K562 (cell line): ENCODE measurements around the gene PLCL2. TPM values are rescaled to one million over a fixed set of nuclear protein-coding genes. Genes with fewer than 3 reads are reported as not detected.

Source experiments
- ATAC-seq: fragments of 200-7000 bp; cut with Tn5 transposase; 3 replicates; pipeline ENCODE4 v1.9.1; 2020; ENCODE audit warnings: moderate library complexity
- BruUV-seq: library from RNA; stranded (reverse); fragments of 400-500 nt; replicated peaks from 2 replicates; lab custom pipeline; 2021; lab: Mats Ljungman, UMichigan
- CTCF ChIA-PET: fragments of 300-600 bp; formaldehyde crosslinking; extraction: SDS; loops from one replicate; lab custom pipeline; 2021; ENCODE audit warnings: low intra/inter-chr PET ratio; lab: Yijun Ruan, JAX
- POLR2A ChIA-PET: fragments of 300-600, 350-650 bp; sonication (Branson Sonifier 250); formaldehyde crosslinking; extraction: SDS; loops from one replicate; lab custom pipeline; 2021; ENCODE audit warnings: antibody characterized with exemption, inconsistent platforms; lab: Yijun Ruan, JAX
- DNase-seq, 4 experiments: peaks; one replicate each; pipeline versions ENCODE4 v3.0.0 to v3.0.0-alpha.2; 2011 to 2018; ENCODE audit warnings: low spot score in 3 of 4, mixed read lengths in 3 of 4; ENCODE audit errors: extremely low read depth in 1 of 4
- FAIRE-seq: peaks from 2 replicates; lab custom pipeline; 2011; peaks lifted over from hg19 to GRCh38; lab: Jason Lieb, UNC
- H2AFZ ChIP-seq: 2 replicates; pipeline ENCODE4 v1.6.0; 2011; ENCODE audit warnings: low read depth, low read length, control low read depth, inconsistent platforms
- H3K27ac ChIP-seq: fragments of 200-600 bp; 3 replicates; pipeline ENCODE4 v1.8.0; 2011; ENCODE audit warnings: low read depth, mild to moderate bottlenecking, control low read depth, inconsistent platforms, low read length, moderate library complexity, mixed read lengths; ENCODE audit errors: extremely low read depth
- H3K27me3 ChIP-seq, 2 experiments: fragments of 300-600 bp in 1 of 2; 2 replicates in 1 of 2; 3 replicates in 1 of 2; pipeline versions ENCODE4 v1.6.0 to v1.8.0; 2011; ENCODE audit warnings: inconsistent platforms in 2 of 2, low read length in 2 of 2, mild to moderate bottlenecking in 1 of 2, mixed read lengths in 1 of 2, moderate library complexity in 1 of 2; ENCODE audit not compliant: control insufficient read depth in 2 of 2, insufficient read depth in 2 of 2
- H3K36me3 ChIP-seq: fragments of 300-600 bp; 3 replicates; pipeline ENCODE4 v1.8.0; 2011; ENCODE audit warnings: mild to moderate bottlenecking, low read length, inconsistent platforms; ENCODE audit not compliant: control insufficient read depth, insufficient read depth
- H3K4me1 ChIP-seq, 2 experiments: fragments of 200-600 bp in 1 of 2; replicated peaks in 1 of 2; 2 replicates in 1 of 2; 3 replicates in 1 of 2; pipeline versions ENCODE4 v1.5.1 to v1.8.0; 2011; ENCODE audit warnings: inconsistent platforms in 2 of 2, low read length in 2 of 2, mild to moderate bottlenecking in 1 of 2, mixed read lengths in 1 of 2, moderate library complexity in 1 of 2; ENCODE audit not compliant: control insufficient read depth in 2 of 2, insufficient read depth in 2 of 2
- H3K4me2 ChIP-seq: 2 replicates; pipeline ENCODE4 v1.6.1; 2011; ENCODE audit warnings: low read length, control low read depth, inconsistent platforms, mixed read lengths; ENCODE audit not compliant: insufficient read depth
- H3K4me3 ChIP-seq: fragments of 200-600 bp; sonication (generic), shearing (Covaris generic); 2 replicates; pipeline ENCODE4 v1.5.1; 2016; ENCODE audit warnings: control low read depth, inconsistent platforms
- H3K79me2 ChIP-seq: fragments of 200-600 bp; 3 replicates; pipeline ENCODE4 v1.8.0; 2011; ENCODE audit warnings: low read length, inconsistent platforms; ENCODE audit not compliant: control insufficient read depth, insufficient read depth
- H3K9ac ChIP-seq, 2 experiments: 2 replicates each; pipeline versions ENCODE4 v1.6.0 to v1.6.1; 2011; ENCODE audit warnings: low read depth in 2 of 2, low read length in 2 of 2, control low read depth in 1 of 2, inconsistent platforms in 1 of 2, mild to moderate bottlenecking in 1 of 2, mixed read lengths in 1 of 2; ENCODE audit not compliant: insufficient read depth in 1 of 2
- H3K9me1 ChIP-seq: one replicate; pipeline ENCODE4 v1.6.0; 2011; ENCODE audit warnings: inconsistent platforms, mild to moderate bottlenecking, low read length, moderate library complexity; ENCODE audit not compliant: control insufficient read depth, insufficient read depth
- H3K9me3 ChIP-seq: replicated peaks from 2 replicates; pipeline ENCODE4 v1.5.1; 2011; ENCODE audit warnings: low read depth, low read length, inconsistent platforms; ENCODE audit not compliant: control insufficient read depth, insufficient read depth
- H4K20me1 ChIP-seq: replicated peaks from 2 replicates; pipeline ENCODE4 v1.6.1; 2011; ENCODE audit warnings: low read length, inconsistent platforms, mixed read lengths; ENCODE audit not compliant: control insufficient read depth, insufficient read depth
- ATF1 ChIP-seq, 2 experiments: fragments of 450-650 bp in 1 of 2; IDR thresholded peaks; 2 replicates each; pipeline ENCODE4 v1.6.1; 2016; ENCODE audit warnings: missing compliant biosample characterization in 1 of 2, missing genetic modification characterization in 1 of 2
- CBX8 ChIP-seq: fragments of 200-600 bp; sonication (generic); IDR thresholded peaks from 2 replicates; pipeline ENCODE4 v1.6.1; 2012; ENCODE audit warnings: borderline replicate concordance, mixed run types, low read depth, mild to moderate bottlenecking, moderate library complexity, mixed read lengths, low read length, control low read depth, inconsistent platforms; ENCODE audit not compliant: poor library complexity, severe bottlenecking; ENCODE audit errors: extremely low read depth
- CLOCK ChIP-seq: fragments of 250-450 bp; sonication (Bioruptor Pico); IDR thresholded peaks from 2 replicates; pipeline ENCODE4 v1.4.0; 2020; ENCODE audit warnings: mild to moderate bottlenecking, moderate library complexity, borderline replicate concordance
- DACH1 ChIP-seq: fragments of 450-650 bp; IDR thresholded peaks from 2 replicates; pipeline ENCODE4 v1.6.1; 2018; ENCODE audit not compliant: partially characterized antibody
- HMG20B ChIP-seq: fragments of 250-450 bp; sonication (Bioruptor Pico); IDR thresholded peaks from 2 replicates; pipeline ENCODE4 v1.5.0; 2021; ENCODE audit warnings: mild to moderate bottlenecking
- OTX1 ChIP-seq: fragments of 450-650 bp; formaldehyde crosslinking; IDR thresholded peaks from 2 replicates; pipeline ENCODE4 v1.4.0; 2022; ENCODE audit warnings: mild to moderate bottlenecking
- U2AF1 ChIP-seq: fragments of 200-400 bp; formaldehyde crosslinking; optimal IDR thresholded peaks from 2 replicates; pipeline ENCODE3; 2017; ENCODE audit warnings: mild to moderate bottlenecking, low read depth, low read length, moderate library complexity
- USF1 ChIP-seq: sonication (generic); formaldehyde crosslinking; IDR thresholded peaks from 2 replicates; pipeline ENCODE4 v1.9.0; 2022; ENCODE audit warnings: mild to moderate bottlenecking, missing genetic modification reagents
- ZNF274 ChIP-seq: IDR thresholded peaks from 2 replicates; pipeline ENCODE4 v1.6.1; 2011; ENCODE audit warnings: low read depth, mild to moderate bottlenecking, low read length, moderate library complexity, borderline replicate concordance
- ZNF324 ChIP-seq: fragments of 250-450 bp; sonication (Bioruptor Pico); IDR thresholded peaks from 2 replicates; pipeline ENCODE4 v1.4.0; 2020; ENCODE audit warnings: mild to moderate bottlenecking
- ZNF408 ChIP-seq: fragments of 250-450 bp; sonication (Bioruptor Pico); IDR thresholded peaks from 2 replicates; pipeline ENCODE4 v1.4.0; 2020; ENCODE audit warnings: low read depth, mild to moderate bottlenecking, moderate library complexity
- ZNF639 ChIP-seq, 2 experiments: fragments of 200-800 bp in 1 of 2; sonication (Bioruptor generic) in 1 of 2; sonication (generic) in 1 of 2; formaldehyde crosslinking in 1 of 2; IDR thresholded peaks in 1 of 2; conservative IDR thresholded peaks in 1 of 2; 2 replicates each; pipeline versions ENCODE4 v1.5.0 to v1.6.1; 2016 to 2020; ENCODE audit warnings: missing compliant biosample characterization in 1 of 2, missing genetic modification characterization in 1 of 2, missing genetic modification reagents in 1 of 2
- WGBS: fragments of 100-300 bp; shearing (Covaris generic); methylation state at CpG from one replicate; pipeline ENCODE4 v1.1.6; 2016; ENCODE audit warnings: low coverage, mixed read lengths; ENCODE audit not compliant: insufficient coverage; ENCODE audit errors: missing lambda C conversion rate; 5-methylcytosine and 5-hydroxymethylcytosine counted together
- in situ Hi-C: fragments of 300-500 bp; cut with MboI; formaldehyde crosslinking; loops from 4 replicates; pipeline ENCODE4 v1.15.0; 2018; ENCODE audit warnings: inconsistent platforms, mixed read lengths
- intact Hi-C: fragments of 100-400 bp; cut with micrococcal nuclease; formaldehyde crosslinking; loops from 2 replicates; pipeline ENCODE4 v1.14.2; 2022
- polyA plus RNA-seq, 8 experiments: library from polyadenylated mRNA; depleted of rRNA in 4 of 8; stranded (reverse) in 5 of 8; unstranded in 3 of 8; fragments of >200 nt; fragmentation: Nextera tagmentation in 2 of 8; fragmentation: Illumina TruSeq in 1 of 8; extraction: Ambion mirVana in 2 of 8; extraction: Trizol in 1 of 8; gene quantifications; 2 replicates each; pipeline versions ENCODE4 v1.2.1 to v1.2.3, GENCODE V29; 2011 to 2014; ENCODE audit warnings: inconsistent platforms in 1 of 8, missing spikeins in 1 of 8
- total RNA-seq, 7 experiments: library from RNA; depleted of rRNA in 6 of 7; stranded (reverse); fragments of >200 nt in 6 of 7; fragmentation: Illumina TruSeq in 2 of 7; extraction: Trizol in 2 of 7; gene quantifications; 2 replicates each; pipeline versions ENCODE4 v1.2.1 to v1.2.3, GENCODE V29; 2011 to 2021; ENCODE audit warnings: low replicate concordance in 1 of 7

The PLCL2 gene
- total and polyA plus RNA-seq, 9 of the 15 experiments (the other 6 are each of a cell fraction or from before 2014, with no cell fraction given), result 0.03 to 0.18 (median 0.11) TPM; not detected in 2

- CTCF ChIA-PET, result no interaction called here
- no peaks in the 10 kb centered on the region for H3K9me1 ChIP-seq
- H3K27me3 ChIP-seq, result peaks cover 0 to 2% of the 10 kb centered on the region in 2 experiments; a peak in 2 of 5 replicates
- DNase-seq (no peak), ATAC-seq (no peak)
- no TSS peak for BruUV-seq
- no peaks in the 10 kb centered on the region for H3K4me1 ChIP-seq
- TF ChIP-seq CBX8, result no peak
- no peak for TF ChIP-seq ZNF324 (CRISPR knock-in tag)
- no peak for TF ChIP-seq DACH1
- TF ChIP-seq CLOCK (CRISPR knock-in tag), result no peak
- TF ChIP-seq OTX1 (CRISPR knock-in tag), result no peak
- no peak for TF ChIP-seq ZNF408 (CRISPR knock-in tag)
- TF ChIP-seq USF1 (CRISPR knock-in tag), result no peak
- TF ChIP-seq ZNF274, result no peak
- no peak for TF ChIP-seq ATF1 (CRISPR knock-in tag; IDR thresholded peaks at IDR 0.05)
- TF ChIP-seq ATF1 (tag; IDR thresholded peaks at IDR 0.05), result no peak
- no peak for TF ChIP-seq HMG20B
- no peak for TF ChIP-seq ZNF639 (CRISPR knock-in tag; conservative IDR thresholded peaks at IDR 0.05 in 1 of 2, IDR thresholded peaks at IDR 0.05 in 1 of 2)
- no peak for TF ChIP-seq U2AF1
- TF ChIP-seq, all 486 proteins: peak for 0
- H4K20me1 ChIP-seq, result no peaks in the 10 kb centered on the region
- no peak overlapping the region for H2AFZ ChIP-seq
- no peak overlapping the region for H3K27ac ChIP-seq
- H3K36me3 ChIP-seq, result no peaks in the 10 kb centered on the region
- POLR2A ChIA-PET, result no interaction called here
- H3K4me3 ChIP-seq, result no peak overlapping the region
- in situ Hi-C loops, result no loop called here
- FAIRE-seq, result no peak
- WGBS, result 0% methylated on average over 2 of the region's 2 CpGs
- intact Hi-C loops, result no loop called here
- no peaks in the 10 kb centered on the region for H3K9me3 ChIP-seq
- no peak overlapping the region for H3K4me2 ChIP-seq
- no peak overlapping the region for H3K9ac ChIP-seq
- no peaks in the 10 kb centered on the region for H3K79me2 ChIP-seq
Observed at GRCh38 chr3:16861432-16861831, 23.3 kb upstream of the PLCL2 start.
